K562 (cell line): ENCODE measurements around the gene MGRN1. TPM values are rescaled to one million over a fixed set of nuclear protein-coding genes. Genes with fewer than 3 reads are reported as not detected.
A peak's percentile ranks its signal among the peaks of the same experiment; 100 is the strongest.

Experiments
- BRD9 ChIP-seq: fragments of 450-650 bp; IDR thresholded peaks from 2 replicates; pipeline ENCODE4 v1.6.1; 2018; ENCODE audit warnings: low read depth; ENCODE audit not compliant: partially characterized antibody
- CBX5 ChIP-seq: IDR thresholded peaks from 2 replicates; pipeline ENCODE4 v1.6.1; 2014; ENCODE audit warnings: low read depth, borderline replicate concordance
- GABPB2 ChIP-seq: fragments of 250-450 bp; sonication (Bioruptor Pico); conservative IDR thresholded peaks from 2 replicates; pipeline ENCODE4 v1.5.1; 2021; ENCODE audit warnings: mild to moderate bottlenecking
- HDAC2 ChIP-seq: fragments of 450-650 bp; IDR thresholded peaks from 2 replicates; pipeline ENCODE4 v1.6.1; 2016; ENCODE audit warnings: mild to moderate bottlenecking
- KAT2B ChIP-seq: IDR thresholded peaks from one replicate; pipeline ENCODE4 v1.6.1; 2012; ENCODE audit warnings: low read depth, mild to moderate bottlenecking, control low read depth, inconsistent platforms, low read length, moderate library complexity
- MAFK ChIP-seq: IDR thresholded peaks from 2 replicates; pipeline ENCODE4 v1.6.1; 2011; ENCODE audit warnings: low read length, improper control_type of control experiment
- NR4A1 ChIP-seq, 2 experiments: fragments of 250-450 bp in 1 of 2; fragments of 450-650 bp in 1 of 2; sonication (Bioruptor Pico) in 1 of 2; IDR thresholded peaks; 2 replicates each; pipeline versions ENCODE4 v1.4.0 to v1.6.1; 2016 to 2020; ENCODE audit warnings: mild to moderate bottlenecking in 2 of 2, missing compliant biosample characterization in 1 of 2, missing genetic modification characterization in 1 of 2, moderate library complexity in 1 of 2
- PCBP1 ChIP-seq: fragments of 200-400 bp; formaldehyde crosslinking; IDR thresholded peaks from 2 replicates; pipeline ENCODE4 v1.6.1; 2018; ENCODE audit warnings: mild to moderate bottlenecking, low read depth, low read length; ENCODE audit not compliant: poor library complexity, severe bottlenecking
- RCOR1 ChIP-seq, 2 experiments: IDR thresholded peaks; 2 replicates each; pipeline ENCODE4 v1.6.1; 2012; ENCODE audit warnings: low read depth in 2 of 2, low read length in 2 of 2, borderline replicate concordance in 1 of 2, improper control_type of control experiment in 1 of 2
- SRSF1 ChIP-seq: fragments of 200-400 bp; formaldehyde crosslinking; IDR thresholded peaks from 2 replicates; pipeline ENCODE4 v1.6.1; 2017; ENCODE audit warnings: mild to moderate bottlenecking, low read depth, low read length, moderate library complexity
- TAF1 ChIP-seq: IDR thresholded peaks from 2 replicates; pipeline ENCODE4 v1.6.1; 2011; ENCODE audit warnings: mild to moderate bottlenecking, low read length, moderate library complexity; ENCODE audit not compliant: insufficient read depth, control insufficient read depth, severe bottlenecking; ENCODE audit errors: extremely low read depth
- TBP ChIP-seq: optimal IDR thresholded peaks from 2 replicates; pipeline ENCODE3; 2011; ENCODE audit warnings: low read depth, low read length, improper control_type of control experiment
- ZNF561 ChIP-seq: fragments of 450-650 bp; formaldehyde crosslinking; conservative IDR thresholded peaks from 2 replicates; pipeline ENCODE4 v1.4.0; 2020; ENCODE audit warnings: mild to moderate bottlenecking, moderate library complexity
- ZNF76 ChIP-seq: fragments of 250-450 bp; sonication (Bioruptor Pico); IDR thresholded peaks from 2 replicates; pipeline ENCODE4 v1.4.0; 2020; ENCODE audit warnings: mild to moderate bottlenecking, moderate library complexity, borderline replicate concordance
- polyA plus RNA-seq, 8 experiments: library from polyadenylated mRNA; depleted of rRNA in 4 of 8; stranded (reverse) in 5 of 8; unstranded in 3 of 8; fragments of >200 nt; fragmentation: Nextera tagmentation in 2 of 8; fragmentation: Illumina TruSeq in 1 of 8; extraction: Ambion mirVana in 2 of 8; extraction: Trizol in 1 of 8; gene quantifications; 2 replicates each; pipeline versions ENCODE4 v1.2.1 to v1.2.3, GENCODE V29; 2011 to 2014; ENCODE audit warnings: inconsistent platforms in 1 of 8, missing spikeins in 1 of 8
- total RNA-seq, 7 experiments: library from RNA; depleted of rRNA in 6 of 7; stranded (reverse); fragments of >200 nt in 6 of 7; fragmentation: Illumina TruSeq in 2 of 7; extraction: Trizol in 2 of 7; gene quantifications; 2 replicates each; pipeline versions ENCODE4 v1.2.1 to v1.2.3, GENCODE V29; 2011 to 2021; ENCODE audit warnings: low replicate concordance in 1 of 7
- TF ChIP-seq, protein P1 (sequence below), 2 experiments: fragments of 450-650 bp; formaldehyde crosslinking in 1 of 2; IDR thresholded peaks; 2 replicates each; pipeline versions ENCODE4 v1.4.0 to v1.6.1; 2014 to 2020; ENCODE audit warnings: mild to moderate bottlenecking in 2 of 2, borderline replicate concordance in 1 of 2, low read depth in 1 of 2
- TF ChIP-seq, protein P2 (sequence below): fragments of 450-650 bp; IDR thresholded peaks from 2 replicates; pipeline ENCODE4 v1.6.1; 2016; ENCODE audit warnings: missing biosample characterization, missing genetic modification characterization
- TF ChIP-seq, protein P3 (sequence below): sonication (generic); formaldehyde crosslinking; IDR thresholded peaks from 2 replicates; pipeline ENCODE4 v1.8.1; 2022; ENCODE audit warnings: missing genetic modification reagents

The MGRN1 gene
- total and polyA plus RNA-seq, 9 of the 15 experiments (the other 6 are each of a cell fraction or from before 2014, with no cell fraction given): 0.15 to 37.9 (median 6.0) TPM

DNA sequence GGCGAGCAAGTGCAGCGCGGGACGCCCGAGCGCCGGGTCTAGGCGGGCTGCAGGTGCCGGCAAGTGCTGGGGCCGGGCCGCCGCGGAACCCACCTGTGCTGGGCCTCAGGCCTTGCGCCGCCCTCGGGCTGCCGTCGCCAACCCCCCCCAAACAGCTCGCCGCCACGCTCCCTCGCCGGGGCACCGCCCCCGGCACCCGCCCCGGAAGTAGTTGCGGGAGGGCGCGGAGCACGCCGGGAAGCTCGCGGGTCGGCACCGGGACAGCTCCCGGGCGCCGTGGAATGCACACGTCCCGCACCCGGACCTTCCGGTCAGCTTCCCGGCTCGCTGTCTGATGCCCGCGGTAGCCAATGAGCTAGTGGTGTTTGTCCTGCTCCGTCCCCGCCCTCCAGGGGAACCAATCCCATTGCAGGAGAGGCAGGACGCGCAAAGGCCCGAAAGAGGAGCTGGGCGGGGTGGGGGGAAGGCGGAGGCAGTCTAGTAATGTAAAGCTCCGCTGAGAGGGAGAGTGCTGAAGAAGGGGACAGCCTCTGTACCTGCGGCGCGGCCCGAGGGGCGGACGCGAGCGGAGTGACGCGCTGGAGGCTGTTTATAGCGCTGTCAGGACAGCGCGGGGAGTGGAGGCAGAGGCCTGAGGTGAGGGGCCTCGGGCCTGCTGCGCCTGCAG is 109.6 kb downstream of the MGRN1 start, which contains the start of the genes ANKS3 and DNAAF8 (continued):
- TF ChIP-seq, protein P1, sequence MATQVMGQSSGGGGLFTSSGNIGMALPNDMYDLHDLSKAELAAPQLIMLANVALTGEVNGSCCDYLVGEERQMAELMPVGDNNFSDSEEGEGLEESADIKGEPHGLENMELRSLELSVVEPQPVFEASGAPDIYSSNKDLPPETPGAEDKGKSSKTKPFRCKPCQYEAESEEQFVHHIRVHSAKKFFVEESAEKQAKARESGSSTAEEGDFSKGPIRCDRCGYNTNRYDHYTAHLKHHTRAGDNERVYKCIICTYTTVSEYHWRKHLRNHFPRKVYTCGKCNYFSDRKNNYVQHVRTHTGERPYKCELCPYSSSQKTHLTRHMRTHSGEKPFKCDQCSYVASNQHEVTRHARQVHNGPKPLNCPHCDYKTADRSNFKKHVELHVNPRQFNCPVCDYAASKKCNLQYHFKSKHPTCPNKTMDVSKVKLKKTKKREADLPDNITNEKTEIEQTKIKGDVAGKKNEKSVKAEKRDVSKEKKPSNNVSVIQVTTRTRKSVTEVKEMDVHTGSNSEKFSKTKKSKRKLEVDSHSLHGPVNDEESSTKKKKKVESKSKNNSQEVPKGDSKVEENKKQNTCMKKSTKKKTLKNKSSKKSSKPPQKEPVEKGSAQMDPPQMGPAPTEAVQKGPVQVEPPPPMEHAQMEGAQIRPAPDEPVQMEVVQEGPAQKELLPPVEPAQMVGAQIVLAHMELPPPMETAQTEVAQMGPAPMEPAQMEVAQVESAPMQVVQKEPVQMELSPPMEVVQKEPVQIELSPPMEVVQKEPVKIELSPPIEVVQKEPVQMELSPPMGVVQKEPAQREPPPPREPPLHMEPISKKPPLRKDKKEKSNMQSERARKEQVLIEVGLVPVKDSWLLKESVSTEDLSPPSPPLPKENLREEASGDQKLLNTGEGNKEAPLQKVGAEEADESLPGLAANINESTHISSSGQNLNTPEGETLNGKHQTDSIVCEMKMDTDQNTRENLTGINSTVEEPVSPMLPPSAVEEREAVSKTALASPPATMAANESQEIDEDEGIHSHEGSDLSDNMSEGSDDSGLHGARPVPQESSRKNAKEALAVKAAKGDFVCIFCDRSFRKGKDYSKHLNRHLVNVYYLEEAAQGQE (IDR thresholded peaks at IDR 0.05; ENCODE audit: borderline replicate concordance): peak; percentile 92
- TF ChIP-seq, protein P1 (CRISPR knock-in tag; IDR thresholded peaks at IDR 0.05; ENCODE audit: low read depth): peak; percentile 90
- TF ChIP-seq CBX5 (no peak), KAT2B (no peak), RCOR1 (IDR thresholded peaks at IDR 0.05; ENCODE audit: borderline replicate concordance in 1 of 2, low read depth in 2 of 2, low read length in 2 of 2) (no peak), TBP (peak; percentile 24), BRD9 (no peak), TAF1 (no peak), ZNF561 (CRISPR knock-in tag) (no peak), HDAC2 (peak; percentile 98), MAFK (no peak), PCBP1 (no peak), NR4A1 (CRISPR knock-in tag; IDR thresholded peaks at IDR 0.05) (no peak), NR4A1 (tag; IDR thresholded peaks at IDR 0.05) (no peak), SRSF1 (peak; percentile 67; the same call in 1 of the 2 replicates), ZNF76 (no peak), GABPB2 (CRISPR knock-in tag) (no peak)
- TF ChIP-seq, protein P2, sequence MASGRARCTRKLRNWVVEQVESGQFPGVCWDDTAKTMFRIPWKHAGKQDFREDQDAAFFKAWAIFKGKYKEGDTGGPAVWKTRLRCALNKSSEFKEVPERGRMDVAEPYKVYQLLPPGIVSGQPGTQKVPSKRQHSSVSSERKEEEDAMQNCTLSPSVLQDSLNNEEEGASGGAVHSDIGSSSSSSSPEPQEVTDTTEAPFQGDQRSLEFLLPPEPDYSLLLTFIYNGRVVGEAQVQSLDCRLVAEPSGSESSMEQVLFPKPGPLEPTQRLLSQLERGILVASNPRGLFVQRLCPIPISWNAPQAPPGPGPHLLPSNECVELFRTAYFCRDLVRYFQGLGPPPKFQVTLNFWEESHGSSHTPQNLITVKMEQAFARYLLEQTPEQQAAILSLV (tag): no peak
- TF ChIP-seq, protein P3, sequence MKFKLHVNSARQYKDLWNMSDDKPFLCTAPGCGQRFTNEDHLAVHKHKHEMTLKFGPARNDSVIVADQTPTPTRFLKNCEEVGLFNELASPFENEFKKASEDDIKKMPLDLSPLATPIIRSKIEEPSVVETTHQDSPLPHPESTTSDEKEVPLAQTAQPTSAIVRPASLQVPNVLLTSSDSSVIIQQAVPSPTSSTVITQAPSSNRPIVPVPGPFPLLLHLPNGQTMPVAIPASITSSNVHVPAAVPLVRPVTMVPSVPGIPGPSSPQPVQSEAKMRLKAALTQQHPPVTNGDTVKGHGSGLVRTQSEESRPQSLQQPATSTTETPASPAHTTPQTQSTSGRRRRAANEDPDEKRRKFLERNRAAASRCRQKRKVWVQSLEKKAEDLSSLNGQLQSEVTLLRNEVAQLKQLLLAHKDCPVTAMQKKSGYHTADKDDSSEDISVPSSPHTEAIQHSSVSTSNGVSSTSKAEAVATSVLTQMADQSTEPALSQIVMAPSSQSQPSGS (CRISPR knock-in tag): no peak
